ENCODE measurements around the gene TESPA1.
A peak's percentile ranks its signal among the peaks of the same experiment; 100 is the strongest.

The TESPA1 gene

GRCh38 chr12:54967461-54967860 lies 17.1 kb downstream of the TESPA1 start:
- TF ChIP-seq, protein P1, sequence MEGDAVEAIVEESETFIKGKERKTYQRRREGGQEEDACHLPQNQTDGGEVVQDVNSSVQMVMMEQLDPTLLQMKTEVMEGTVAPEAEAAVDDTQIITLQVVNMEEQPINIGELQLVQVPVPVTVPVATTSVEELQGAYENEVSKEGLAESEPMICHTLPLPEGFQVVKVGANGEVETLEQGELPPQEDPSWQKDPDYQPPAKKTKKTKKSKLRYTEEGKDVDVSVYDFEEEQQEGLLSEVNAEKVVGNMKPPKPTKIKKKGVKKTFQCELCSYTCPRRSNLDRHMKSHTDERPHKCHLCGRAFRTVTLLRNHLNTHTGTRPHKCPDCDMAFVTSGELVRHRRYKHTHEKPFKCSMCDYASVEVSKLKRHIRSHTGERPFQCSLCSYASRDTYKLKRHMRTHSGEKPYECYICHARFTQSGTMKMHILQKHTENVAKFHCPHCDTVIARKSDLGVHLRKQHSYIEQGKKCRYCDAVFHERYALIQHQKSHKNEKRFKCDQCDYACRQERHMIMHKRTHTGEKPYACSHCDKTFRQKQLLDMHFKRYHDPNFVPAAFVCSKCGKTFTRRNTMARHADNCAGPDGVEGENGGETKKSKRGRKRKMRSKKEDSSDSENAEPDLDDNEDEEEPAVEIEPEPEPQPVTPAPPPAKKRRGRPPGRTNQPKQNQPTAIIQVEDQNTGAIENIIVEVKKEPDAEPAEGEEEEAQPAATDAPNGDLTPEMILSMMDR (IDR thresholded peaks at IDR 0.05) = no peak

DNA sequence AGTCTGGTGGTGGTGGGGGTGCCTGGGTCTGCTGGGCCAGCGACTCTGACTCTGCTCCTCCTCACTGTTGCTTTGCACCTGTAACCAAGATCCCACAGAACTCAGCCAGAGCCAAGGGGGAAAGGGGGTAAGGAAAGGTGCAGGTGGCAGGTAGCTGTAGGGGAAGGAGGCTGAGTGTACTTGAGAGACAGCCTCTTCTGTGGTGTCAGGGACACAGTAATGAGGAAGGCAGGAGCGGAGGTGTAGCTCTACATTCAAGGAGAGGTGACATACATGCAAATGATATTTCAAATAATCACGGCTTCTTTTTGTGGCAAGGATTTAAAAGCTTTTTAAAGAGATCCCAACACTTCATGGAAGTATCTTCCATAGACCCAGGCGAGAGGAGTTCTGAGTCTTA lies 23.4 kb downstream of the TESPA1 start:
- TF ChIP-seq, protein P1 (IDR thresholded peaks at IDR 0.05) = no peak

- TF ChIP-seq, protein P1 (IDR thresholded peaks at IDR 0.05) = no peak
Observed at GRCh38 chr12:54959291-54960018, 25.1 kb downstream of the TESPA1 start.

GRCh38 chr12:54958048-54958658 lies 26.4 kb downstream of the TESPA1 start:
- TF ChIP-seq, protein P1 (IDR thresholded peaks at IDR 0.05) = peak; percentile 66

DNA sequence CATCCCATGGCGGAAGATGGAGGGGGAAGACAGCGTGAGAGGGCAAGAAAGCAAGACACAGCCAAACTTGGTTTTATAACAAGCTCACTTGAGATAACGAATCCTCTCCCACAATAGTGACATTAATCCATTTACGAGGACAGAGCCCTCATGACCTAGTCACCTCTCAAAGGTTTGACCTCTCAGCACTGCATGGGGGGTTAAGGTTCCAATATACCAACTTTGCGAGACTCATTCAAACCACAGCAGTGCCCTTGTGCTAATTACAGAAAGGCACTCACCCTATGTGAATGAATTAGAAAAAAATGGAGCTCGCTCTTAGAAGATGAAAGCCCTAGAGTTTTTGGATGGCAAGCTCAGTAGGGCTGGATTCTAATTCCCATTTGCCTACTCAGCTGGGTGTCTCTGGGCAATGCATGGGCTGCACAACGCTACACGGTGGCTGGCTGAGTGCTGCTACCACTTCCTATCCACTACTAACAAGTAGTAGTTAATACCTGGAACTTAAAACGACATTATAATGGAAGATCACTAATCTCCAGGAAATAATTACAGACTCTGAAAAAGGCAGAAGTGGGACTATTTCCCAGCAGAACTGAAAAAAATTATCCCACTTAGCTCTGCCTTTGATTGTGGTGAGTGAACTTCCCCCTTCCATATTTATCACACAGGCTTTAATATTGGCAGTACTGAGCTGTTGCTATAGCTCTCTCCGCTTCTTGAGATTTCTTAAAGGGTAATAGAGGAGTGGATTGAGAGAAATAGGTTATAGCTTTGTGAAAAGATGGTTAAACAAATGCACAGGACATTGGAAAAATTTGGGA lies 27.5 kb downstream of the TESPA1 start:
- TF ChIP-seq, protein P1 (IDR thresholded peaks at IDR 0.05) = no peak

- TF ChIP-seq, protein P1 (IDR thresholded peaks at IDR 0.05) = no peak
Observed at GRCh38 chr12:54956322-54956721, 28.2 kb downstream of the TESPA1 start.

GRCh38 chr12:54954801-54955200 lies 29.8 kb downstream of the TESPA1 start:
- TF ChIP-seq, protein P1 (IDR thresholded peaks at IDR 0.05) = no peak
